ENCODE measurements around the gene ACSS1.

- TF ChIP-seq POLR2AphosphoS5 (IDR thresholded peaks at IDR 0.05; ENCODE audit: borderline replicate concordance, low read depth, low read length) (no peak), EZH2 (IDR thresholded peaks at IDR 0.05) (no peak), FOXP2 (optimal IDR thresholded peaks at IDR 0.05; ENCODE audit: control extremely low read depth, extremely low read length, insufficient read depth) (no peak)
Observed at GRCh38 chr20:25103526-25103925, 45.6 kb upstream of the ACSS1 start.

All from SK-N-MC (cell line).